Measurements from ENCODE around the gene CHD2. TPM values are rescaled to one million over a fixed set of nuclear protein-coding genes. Genes with fewer than 3 reads are reported as not detected.

CHD2 gene
- total RNA-seq, 1 experiment from 2014 or later, result 63.3 TPM

DNA sequence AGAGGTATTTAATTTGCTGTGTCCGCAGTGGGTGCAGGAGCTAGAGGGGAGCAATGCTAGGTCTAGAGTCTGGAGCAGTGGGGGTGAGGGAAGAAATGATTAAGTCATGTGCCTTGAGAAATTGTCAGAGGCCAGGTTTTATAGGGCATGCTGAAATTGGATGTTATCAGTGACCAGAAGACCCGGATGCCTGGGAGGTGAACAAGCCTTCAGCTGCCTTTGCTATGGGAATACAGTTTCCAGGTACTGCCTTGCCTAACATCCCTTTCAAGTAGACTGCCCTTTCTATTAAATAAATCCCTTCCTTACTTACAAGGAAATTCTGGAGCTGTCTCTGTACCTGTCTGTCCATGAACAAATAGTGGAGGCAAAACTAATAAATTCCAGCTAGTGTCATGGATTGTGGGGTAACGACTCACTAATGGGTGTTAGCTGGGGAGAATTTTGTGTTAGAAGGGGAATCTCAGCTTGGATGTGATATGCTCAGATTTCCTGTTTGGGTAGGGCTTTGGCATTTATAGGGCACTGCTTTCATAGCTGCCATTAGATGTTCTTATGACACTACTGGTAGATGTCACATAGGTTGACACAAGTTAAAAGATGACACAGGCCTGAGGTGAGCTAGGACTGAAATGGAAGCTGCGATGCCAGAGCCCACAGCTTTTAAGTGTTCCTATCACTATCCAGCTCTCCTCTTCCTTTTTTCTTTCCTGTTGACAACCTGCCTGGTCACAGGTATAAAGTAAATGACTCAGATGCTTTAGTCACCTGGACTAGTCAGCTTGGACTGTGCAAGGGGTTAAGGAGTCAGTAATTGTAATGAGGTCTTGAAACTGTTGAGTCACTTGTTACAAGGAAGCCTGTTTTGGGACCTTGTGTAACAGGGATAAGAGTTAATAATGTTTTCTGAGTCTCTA, 21.3 kb downstream of the CHD2 start:
- whole genome bisulfite sequencing (ENCODE audit: extremely low coverage, insufficient read length, low lambda C conversion rate), result no CpG with 5 or more reads among the region's 4 CpGs
- Mint-ChIP-seq H3K27me3 (ENCODE audit: low read depth) (no peaks in the 10 kb centered on the region), H3K9me3 (no peaks in the 10 kb centered on the region), H3K4me1 (peaks cover 52 to 60% of the 10 kb centered on the region in 2 experiments), H3K27ac (peak overlapping the region; percentile 42 to 76 (median 63); a peak in 5 of 7 replicates), H3K4me3 (no peak overlapping the region), H3K36me3 (ENCODE audit: insufficient read depth in 1 of 3, low read depth in 3 of 3) (peaks cover 25 to 43% (median 41%) of the 10 kb centered on the region in 3 experiments)
- H2BK15ac ChIP-seq (ENCODE audit: low read depth, low read length), result no peak overlapping the region
- no peak overlapping the region for H4K8ac ChIP-seq (replicated peaks; ENCODE audit: insufficient read length, low read depth, low read length)
- H2AFZ ChIP-seq (ENCODE audit: low read length), result no peak overlapping the region
- H2AK5ac ChIP-seq (ENCODE audit: insufficient read length, low read length), result no peak overlapping the region
- H2BK120ac ChIP-seq (ENCODE audit: low read depth, low read length, poor library complexity, severe bottlenecking), result no peak overlapping the region
- no peak overlapping the region for H2BK5ac ChIP-seq (ENCODE audit: insufficient read length, low read length)
- H3K23ac ChIP-seq (ENCODE audit: insufficient read length, low read depth, low read length), result no peak overlapping the region
- H4K91ac ChIP-seq (ENCODE audit: insufficient read length, low read depth, low read length), result no peak overlapping the region
- H3K79me1 ChIP-seq (ENCODE audit: insufficient read depth, low read depth, low read length, poor library complexity, severe bottlenecking), result peaks cover 3% of the 10 kb centered on the region
- no peak overlapping the region for H3K4me2 ChIP-seq (ENCODE audit: insufficient read depth, insufficient read length, low read length)
- H3K14ac ChIP-seq (ENCODE audit: insufficient read depth, low read length), result no peak overlapping the region
- no peak overlapping the region for H3K27ac ChIP-seq (ENCODE audit: insufficient read length, low read depth, low read length)
- H2BK20ac ChIP-seq (ENCODE audit: low read depth, low read length, poor library complexity, severe bottlenecking), result no peak overlapping the region
- no peak overlapping the region for H3K18ac ChIP-seq (ENCODE audit: insufficient read length, low read depth, low read length)
- H3K4ac ChIP-seq (ENCODE audit: low read depth, low read length), result no peak overlapping the region
- no peak overlapping the region for H3K56ac ChIP-seq (ENCODE audit: insufficient read length, low read depth, low read length)
- H3K79me2 ChIP-seq (ENCODE audit: insufficient read depth, low read length), result peaks cover 21% of the 10 kb centered on the region; the same call in 1 of the 2 replicates
- no peak overlapping the region for H4K5ac ChIP-seq (ENCODE audit: insufficient read length, low read depth, low read length)
- H2BK12ac ChIP-seq (ENCODE audit: insufficient read length, low read depth, low read length), result no peak overlapping the region
- no peaks in the 10 kb centered on the region for H3K9me3 ChIP-seq (ENCODE audit: control insufficient read depth, low read depth, low read length)
- H3T11ph ChIP-seq (ENCODE audit: low read length), result no peak overlapping the region
- no peaks in the 10 kb centered on the region for H3K23me2 ChIP-seq (ENCODE audit: insufficient read length, low read depth, low read length, poor library complexity, severe bottlenecking)
- no peak for DNase-seq
- H3K9ac ChIP-seq (ENCODE audit: extremely low read depth, insufficient read length, low read length), result no peak overlapping the region
- no peaks in the 10 kb centered on the region for H3K27me3 ChIP-seq (ENCODE audit: insufficient read depth, low read length)
- TF ChIP-seq CTCF (conservative IDR thresholded peaks at IDR 0.05), result no peak
- H3K4me1 ChIP-seq (ENCODE audit: insufficient read depth, low read length), result peaks cover 11% of the 10 kb centered on the region; the same call in 1 of the 2 replicates
- no peaks in the 10 kb centered on the region for H4K20me1 ChIP-seq (ENCODE audit: control insufficient read depth, insufficient read depth, insufficient read length)

All from H9 (cell line).